ENCODE measurements around the gene ARPC2.

The ARPC2 gene

GRCh38 chr2:218255446-218255845, 38.5 kb downstream of the ARPC2 start:
- DNase-seq = peak; percentile 77

GRCh38 chr2:218256612-218257350, 39.8 kb downstream of the ARPC2 start:
- DNase-seq = no peak

GRCh38 chr2:218257390-218257981, 40.5 kb downstream of the ARPC2 start:
- DNase-seq = peak; percentile 89 to 91

- DNase-seq = peak; percentile 75 to 85
Observed at GRCh38 chr2:218259099-218259961, 42.3 kb downstream of the ARPC2 start.

GRCh38 chr2:218260166-218260565, 43.2 kb downstream of the ARPC2 start:
- DNase-seq = no peak

GRCh38 chr2:218260742-218261422, 43.9 kb downstream of the ARPC2 start, which contains the start of gene GPBAR1:
Gene GPBAR1, plus strand, starts transcription at chr2:218261015. Its CDS starts 1,710 bp downstream, at chr2:218262725.
- DNase-seq = peak in 1 of 2 donors; percentile 25

- DNase-seq = no peak
Observed at GRCh38 chr2:218261423-218262236, 44.6 kb downstream of the ARPC2 start.

GRCh38 chr2:218262237-218262600, 45.2 kb downstream of the ARPC2 start:
- DNase-seq = no peak

GRCh38 chr2:218262631-218263586, 45.9 kb downstream of the ARPC2 start:
- no peak for DNase-seq

- peak in 1 of 2 donors; percentile 52 for DNase-seq
Observed at GRCh38 chr2:218263817-218264641, 47.0 kb downstream of the ARPC2 start.

- DNase-seq = no peak
Observed at GRCh38 chr2:218264773-218265561, 48.0 kb downstream of the ARPC2 start.

GRCh38 chr2:218265626-218266025, 48.6 kb downstream of the ARPC2 start:
- no peak for DNase-seq

GRCh38 chr2:218266316-218266979, 49.5 kb downstream of the ARPC2 start:
- DNase-seq = no peak

- no peak for DNase-seq
Observed at GRCh38 chr2:218267259-218267658, 50.3 kb downstream of the ARPC2 start.

- peak; percentile 100 for DNase-seq
Observed at GRCh38 chr2:218269900-218270720, 53.1 kb downstream of the ARPC2 start, which contains the start of the genes AAMP and PNKD. Gene AAMP, minus strand, starts transcription at chr2:218270137. Its CDS starts 51 bp downstream, at chr2:218270086. Gene PNKD, plus strand, starts transcription at chr2:218270519. Its CDS starts 17 bp downstream, at chr2:218270536.

GRCh38 chr2:218270721-218271486, 53.9 kb downstream of the ARPC2 start:
- peak in 1 of 2 donors; percentile 22 for DNase-seq

All from inflammatory macrophage (primary cell).